ENCODE data around the gene IGFBP2. TPM values are rescaled to one million over a fixed set of nuclear protein-coding genes. Genes with fewer than 3 reads are reported as not detected.
A peak's percentile ranks its signal among the peaks of the same experiment; 100 is the strongest.
"Not testable (repeated sequence)": the region's sequence is repeated elsewhere in the genome, so short reads cannot be mapped to it uniquely, and the experiment has no call there.

IGFBP2 gene, protein sequence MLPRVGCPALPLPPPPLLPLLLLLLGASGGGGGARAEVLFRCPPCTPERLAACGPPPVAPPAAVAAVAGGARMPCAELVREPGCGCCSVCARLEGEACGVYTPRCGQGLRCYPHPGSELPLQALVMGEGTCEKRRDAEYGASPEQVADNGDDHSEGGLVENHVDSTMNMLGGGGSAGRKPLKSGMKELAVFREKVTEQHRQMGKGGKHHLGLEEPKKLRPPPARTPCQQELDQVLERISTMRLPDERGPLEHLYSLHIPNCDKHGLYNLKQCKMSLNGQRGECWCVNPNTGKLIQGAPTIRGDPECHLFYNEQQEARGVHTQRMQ
- under 1 TPM in 2 of 3 donors, not detected in 1; 0.66 to 0.70 TPM for polyA plus RNA-seq

DNA sequence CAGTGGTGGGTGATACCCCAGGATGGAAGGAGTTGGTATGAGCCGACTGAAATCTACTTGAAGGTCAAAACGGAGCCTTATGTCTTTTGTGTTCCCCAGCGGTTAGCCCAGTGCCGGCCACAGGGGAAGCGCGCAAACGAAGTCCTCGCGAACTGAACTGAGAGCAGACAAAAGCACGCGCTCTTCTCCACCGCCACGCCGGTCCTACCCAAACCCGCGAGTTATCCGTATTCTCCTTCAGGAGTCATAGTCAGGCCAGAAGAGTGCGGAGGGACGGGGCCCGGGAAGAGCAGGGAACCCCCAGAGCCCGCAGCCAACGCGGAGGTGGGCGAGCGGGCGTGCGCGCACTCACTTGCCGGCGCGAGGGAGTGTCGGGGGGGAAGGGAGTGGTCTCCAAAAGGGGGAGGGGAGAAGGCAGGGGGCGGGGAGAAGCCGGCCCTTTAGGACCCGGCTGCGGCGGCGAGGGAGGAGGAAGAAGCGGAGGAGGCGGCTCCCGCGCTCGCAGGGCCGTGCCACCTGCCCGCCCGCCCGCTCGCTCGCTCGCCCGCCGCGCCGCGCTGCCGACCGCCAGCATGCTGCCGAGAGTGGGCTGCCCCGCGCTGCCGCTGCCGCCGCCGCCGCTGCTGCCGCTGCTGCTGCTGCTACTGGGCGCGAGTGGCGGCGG, at the start of gene IGFBP2:
Gene IGFBP2 (plus strand): TSS at position 469 of the 664 bp plus-strand sequence. CDS start 104 bp downstream, at position 573.
- peaks cover 0 to 4% (median 4%) of the 10 kb centered on the region in 3 donors for H3K36me3 Mint-ChIP-seq
- DNase-seq, result peak; percentile 15 to 34 (median 29)
- peaks cover 0 to 6% (median 0%) of the 10 kb centered on the region in 6 donors for H3K9me3 Mint-ChIP-seq
- peaks cover 21 to 42% (median 25%) of the 10 kb centered on the region in 3 donors for H3K27me3 Mint-ChIP-seq (ENCODE audit: low read depth in 3 of 3)
- peaks cover 27 to 31% of the 10 kb centered on the region in 2 donors for H3K4me1 Mint-ChIP-seq
- peak within 1 kb of the TSS; percentile 83 to 91 (median 88) for H3K4me3 Mint-ChIP-seq
- peak within 1 kb of the TSS in 1 of 6 donors; percentile 77 for H3K27ac Mint-ChIP-seq

DNA sequence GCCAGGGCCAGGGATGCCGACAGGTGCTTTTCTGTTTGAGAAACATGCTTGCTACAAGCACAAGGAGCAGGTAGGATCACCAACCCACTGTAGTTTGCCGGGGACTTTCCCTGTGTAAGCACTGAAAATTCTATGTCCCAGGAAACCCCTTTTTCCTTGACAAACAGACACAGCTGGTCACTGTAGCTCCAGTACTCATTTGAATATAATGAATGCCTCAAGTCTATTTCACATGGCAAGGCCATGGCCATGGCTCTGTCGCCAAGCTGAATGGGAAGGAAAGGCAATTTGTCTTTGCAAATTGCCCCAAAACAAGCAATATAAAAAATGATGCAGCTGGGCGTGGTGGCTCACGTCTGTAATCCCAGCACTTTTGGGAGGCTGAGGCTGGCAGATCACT, 49.6 kb upstream of the IGFBP2 start:
- Mint-ChIP-seq H3K27me3 (ENCODE audit: low read depth in 3 of 3) (peaks cover 5 to 23% (median 6%) of the 10 kb centered on the region in 3 donors), H3K36me3 (peaks cover 0 to 3% (median 0%) of the 10 kb centered on the region in 3 donors), H3K4me3 (no peak overlapping the region), H3K4me1 (peaks cover 0 to 3% of the 10 kb centered on the region in 2 donors), H3K27ac (no peak overlapping the region), H3K9me3 (peaks cover 0 to 5% (median 0%) of the 10 kb centered on the region in 6 donors)
- no peak for DNase-seq

DNA sequence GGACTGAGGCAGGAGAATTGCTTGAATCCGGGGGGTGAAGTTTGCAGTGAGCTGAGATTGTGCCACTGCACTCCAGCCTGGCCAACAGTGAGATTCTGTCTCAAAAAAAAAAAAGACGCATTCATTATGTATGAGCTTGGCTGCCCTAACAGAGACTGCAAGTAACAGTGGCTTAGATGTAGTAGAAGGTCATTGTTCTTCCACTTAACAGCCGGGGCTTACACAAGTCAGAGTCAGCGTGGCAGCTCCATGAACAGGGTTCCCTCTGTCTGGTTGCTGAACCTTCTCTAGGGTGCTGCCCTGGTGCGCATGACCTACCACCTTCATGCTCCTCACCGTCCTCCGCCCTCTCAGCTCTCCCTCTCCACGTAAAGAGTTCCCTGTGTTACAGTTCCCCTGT, 49.1 kb upstream of the IGFBP2 start:
- Mint-ChIP-seq H3K36me3 (peaks cover 0 to 3% (median 0%) of the 10 kb centered on the region in 3 donors), H3K9me3 (peaks cover 0 to 5% (median 0%) of the 10 kb centered on the region in 6 donors), H3K4me3 (no peak overlapping the region), H3K27me3 (ENCODE audit: low read depth in 3 of 3) (peaks cover 5 to 25% (median 7%) of the 10 kb centered on the region in 3 donors), H3K27ac (no peak overlapping the region), H3K4me1 (no peaks in the 10 kb centered on the region)
- DNase-seq, result no peak

DNA sequence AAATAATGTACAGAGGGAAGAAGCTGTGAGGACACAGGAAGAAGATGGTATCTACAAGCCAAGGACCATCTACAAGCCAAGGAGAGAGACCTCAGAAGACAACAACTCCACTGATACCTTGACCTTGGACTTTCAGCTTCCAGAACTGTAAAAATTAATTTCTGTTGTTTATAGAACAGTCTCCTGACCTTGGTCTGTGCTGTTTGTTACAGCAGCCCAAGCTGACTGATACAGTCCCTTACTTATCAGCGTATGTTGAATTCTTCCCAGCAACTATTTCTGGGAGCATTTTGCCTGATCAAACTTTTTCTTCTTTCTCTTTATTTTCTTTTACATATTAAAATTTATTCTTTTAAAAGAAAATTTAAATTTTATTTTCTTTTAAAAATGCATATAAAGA, 47.8 kb upstream of the IGFBP2 start:
- Mint-ChIP-seq H3K27ac (no peak overlapping the region), H3K27me3 (ENCODE audit: low read depth in 3 of 3) (peaks cover 5 to 25% (median 7%) of the 10 kb centered on the region in 3 donors), H3K36me3 (peaks cover 0 to 3% (median 0%) of the 10 kb centered on the region in 3 donors), H3K9me3 (peaks cover 0 to 5% (median 0%) of the 10 kb centered on the region in 6 donors), H3K4me3 (no peak overlapping the region), H3K4me1 (no peaks in the 10 kb centered on the region)
- DNase-seq, result no peak

DNA sequence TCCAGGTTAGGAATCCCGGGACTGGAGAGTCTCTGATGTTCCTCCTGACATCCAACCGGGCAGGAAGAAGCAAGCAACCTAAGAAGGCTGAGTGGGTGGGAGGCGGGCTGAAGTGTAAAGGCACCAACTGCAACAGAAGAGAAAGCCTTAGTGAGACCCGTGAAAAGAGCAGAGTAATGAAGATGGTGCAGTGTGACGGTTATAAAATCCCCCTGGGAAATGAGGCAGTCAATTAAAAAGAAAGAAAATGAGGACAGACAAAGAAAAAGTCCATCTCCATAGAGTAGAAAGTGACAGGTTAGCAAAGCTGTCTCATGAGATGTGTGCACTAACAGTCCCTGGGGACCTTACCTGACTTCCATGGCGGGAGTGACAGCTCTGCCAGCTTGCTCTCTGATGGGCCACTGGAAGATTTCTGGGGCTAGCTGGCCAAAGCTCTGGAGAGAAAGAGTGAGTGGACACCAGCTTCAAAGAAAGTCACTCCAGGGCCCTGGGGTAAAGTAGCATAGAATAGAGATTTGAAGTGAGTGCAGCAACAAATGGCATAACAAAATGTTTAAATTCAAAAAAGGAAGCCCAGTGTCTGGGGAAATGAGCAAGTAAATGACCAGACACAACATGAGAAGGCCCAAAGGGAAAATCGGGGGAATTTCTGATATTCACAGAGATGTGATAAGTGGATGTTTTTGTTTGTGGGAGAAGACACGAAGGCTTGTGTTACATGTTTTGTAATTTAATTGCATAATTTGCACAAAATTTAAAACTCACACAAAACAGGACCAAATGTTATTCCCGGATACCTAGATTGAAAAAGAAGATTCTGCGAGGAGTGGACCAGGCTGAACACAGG, 44.1 kb upstream of the IGFBP2 start:
- Mint-ChIP-seq H3K27me3 (ENCODE audit: low read depth in 3 of 3) (peaks cover 2 to 10% (median 3%) of the 10 kb centered on the region in 3 donors), H3K27ac (peak overlapping the region in 2 of 6 donors; percentile 31), H3K4me1 (no peaks in the 10 kb centered on the region), H3K4me3 (no peak overlapping the region), H3K9me3 (peaks cover 0 to 5% (median 0%) of the 10 kb centered on the region in 6 donors), H3K36me3 (peaks cover 0 to 3% (median 0%) of the 10 kb centered on the region in 3 donors)
- DNase-seq, result no peak

DNA sequence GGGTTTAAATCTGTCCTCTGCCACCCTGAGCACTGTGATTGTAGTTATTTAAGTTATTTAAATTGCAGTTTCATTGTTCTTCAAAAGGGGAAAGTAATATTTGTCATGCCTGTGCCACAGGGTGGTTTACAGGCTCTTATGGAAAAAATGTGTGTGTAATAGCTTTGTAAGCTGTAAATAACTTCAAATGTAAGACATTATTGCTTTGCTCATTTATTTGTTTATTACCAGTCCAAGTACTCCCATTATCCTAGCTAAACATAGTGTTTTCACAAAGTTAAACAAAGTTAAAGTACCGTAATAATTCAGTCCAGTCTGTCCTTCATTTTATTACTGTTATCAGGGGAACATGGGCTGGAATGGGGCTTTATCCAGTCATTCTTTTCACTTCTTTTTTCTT, 43.4 kb upstream of the IGFBP2 start:
- Mint-ChIP-seq H3K36me3 (peaks cover 0 to 3% (median 0%) of the 10 kb centered on the region in 3 donors), H3K9me3 (peaks cover 0 to under 1% (median 0%) of the 10 kb centered on the region in 6 donors), H3K4me1 (no peaks in the 10 kb centered on the region), H3K27me3 (ENCODE audit: low read depth in 3 of 3) (peaks cover 2 to 7% (median 2%) of the 10 kb centered on the region in 3 donors), H3K27ac (no peak overlapping the region), H3K4me3 (no peak overlapping the region)
- no peak for DNase-seq

DNA sequence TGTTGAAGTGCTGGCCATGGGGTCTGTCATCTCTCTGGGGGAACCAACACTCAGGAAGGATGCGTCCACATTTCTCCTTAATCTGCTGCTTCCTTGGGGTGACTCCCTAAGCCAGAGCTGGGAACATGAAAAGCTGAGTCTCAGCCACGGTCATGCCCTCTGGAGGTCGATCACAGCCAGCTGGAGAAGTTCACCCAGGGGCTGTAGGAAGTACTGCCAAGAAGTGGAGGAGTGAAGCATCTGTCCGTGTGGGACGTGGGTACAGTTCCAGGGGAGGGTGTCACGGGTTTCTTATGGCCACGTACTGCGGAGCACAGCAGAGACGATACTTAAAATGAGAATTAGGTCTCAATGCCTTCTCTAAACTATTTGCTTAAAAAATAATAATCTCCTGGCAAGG, 42.4 kb upstream of the IGFBP2 start:
- H3K9me3 Mint-ChIP-seq, result no peaks in the 10 kb centered on the region

DNA sequence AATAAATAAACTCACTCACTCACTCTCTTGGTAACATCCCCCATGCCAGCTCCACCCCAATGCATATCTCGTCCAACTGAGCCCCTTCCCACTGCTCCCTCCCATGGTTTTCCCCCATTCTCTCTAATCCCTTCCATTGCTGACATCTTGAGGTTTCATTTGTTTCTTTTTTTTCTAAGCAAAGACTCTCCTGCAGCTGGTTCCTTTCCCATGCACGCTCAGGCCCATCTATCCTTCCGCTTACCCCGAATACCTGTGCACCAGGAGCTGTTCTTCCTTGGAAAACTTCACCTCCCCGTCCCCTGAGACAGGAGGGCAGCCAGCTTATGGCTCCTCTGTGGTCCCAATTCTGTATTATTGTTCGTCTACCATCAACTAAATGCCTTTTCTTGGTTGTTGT, 41.7 kb upstream of the IGFBP2 start:
- H3K27ac Mint-ChIP-seq, result no peak overlapping the region
- H3K9me3 Mint-ChIP-seq, result no peaks in the 10 kb centered on the region
- H3K4me1 Mint-ChIP-seq, result no peaks in the 10 kb centered on the region
- peaks cover 2 to 5% (median 3%) of the 10 kb centered on the region in 3 donors for H3K27me3 Mint-ChIP-seq (ENCODE audit: low read depth in 3 of 3)
- no peak overlapping the region for H3K4me3 Mint-ChIP-seq
- no peak for DNase-seq
- H3K36me3 Mint-ChIP-seq, result no peaks in the 10 kb centered on the region

More for the DNA sequence above, 42.4 kb upstream of the IGFBP2 start:
- Mint-ChIP-seq H3K27me3 (ENCODE audit: low read depth in 3 of 3) (peaks cover 2 to 7% (median 3%) of the 10 kb centered on the region in 3 donors), H3K27ac (no peak overlapping the region), H3K4me1 (no peaks in the 10 kb centered on the region), H3K36me3 (peaks cover 0 to 3% (median 0%) of the 10 kb centered on the region in 3 donors), H3K4me3 (no peak overlapping the region)
- no peak for DNase-seq

DNA sequence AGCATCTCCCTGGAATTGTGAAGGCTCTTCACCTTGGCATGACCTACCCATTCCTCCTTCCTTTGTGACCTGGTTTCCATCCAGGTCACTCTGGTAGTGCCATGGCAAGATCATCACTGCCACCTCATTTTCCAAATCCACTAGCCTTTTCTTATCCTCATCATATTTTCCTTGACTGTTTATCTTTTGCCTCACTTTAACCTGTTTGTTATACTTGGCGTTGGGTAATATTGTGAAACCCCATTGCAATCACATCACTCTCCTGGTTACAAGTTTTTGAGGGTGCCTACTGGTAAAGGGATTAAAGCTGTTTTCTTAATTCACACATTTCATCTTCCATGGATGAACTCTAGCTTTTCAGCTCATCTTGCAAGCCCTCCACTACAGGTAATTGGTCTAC, 39.1 kb upstream of the IGFBP2 start:
- Mint-ChIP-seq H3K27ac (no peak overlapping the region), H3K36me3 (no peaks in the 10 kb centered on the region), H3K4me3 (no peak overlapping the region), H3K27me3 (ENCODE audit: low read depth in 3 of 3) (peaks cover 0 to 4% (median 2%) of the 10 kb centered on the region in 3 donors), H3K4me1 (no peaks in the 10 kb centered on the region), H3K9me3 (no peaks in the 10 kb centered on the region)
- DNase-seq, result no peak

DNA sequence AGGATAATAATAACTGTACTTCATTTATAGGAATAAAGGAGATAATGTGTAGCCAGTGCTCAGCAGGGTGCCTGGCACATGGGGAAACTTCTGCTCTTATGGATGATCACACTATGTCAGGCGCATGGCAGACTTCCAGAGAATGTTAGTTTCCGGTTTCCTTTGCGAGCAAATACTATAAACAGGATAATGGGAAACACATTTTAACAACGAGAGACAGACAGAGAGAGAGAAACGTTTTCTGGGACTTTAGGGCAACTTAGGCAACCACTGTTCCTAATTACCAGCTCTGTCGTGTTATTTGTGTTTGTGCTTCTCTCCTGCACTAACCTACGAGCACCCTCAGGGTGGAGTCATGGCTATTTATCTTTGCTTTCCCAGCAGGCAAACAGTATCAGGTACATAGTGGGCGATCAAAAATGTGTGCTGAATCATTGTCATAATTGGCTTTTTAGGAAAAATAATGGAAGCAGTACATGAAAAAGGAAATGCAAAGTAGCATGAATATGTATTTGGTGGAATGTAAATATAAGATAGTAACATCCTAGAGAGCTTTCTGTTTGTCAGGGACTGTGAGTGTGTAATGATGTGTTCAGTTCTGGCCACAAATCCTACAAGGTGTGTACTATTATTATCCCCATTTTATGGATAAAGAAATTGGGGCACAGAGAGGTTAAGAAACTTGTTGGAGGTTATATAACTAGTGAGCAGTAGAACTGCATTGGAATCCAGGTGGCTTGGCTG, 36.8 kb upstream of the IGFBP2 start:
- no peaks in the 10 kb centered on the region for H3K36me3 Mint-ChIP-seq
- H3K27ac Mint-ChIP-seq, result no peak overlapping the region
- no peak for DNase-seq
- H3K4me1 Mint-ChIP-seq, result no peaks in the 10 kb centered on the region
- H3K9me3 Mint-ChIP-seq, result peaks cover 0 to 2% (median 0%) of the 10 kb centered on the region in 6 donors
- H3K4me3 Mint-ChIP-seq, result no peak overlapping the region
- peaks cover 0 to 6% (median 2%) of the 10 kb centered on the region in 3 donors for H3K27me3 Mint-ChIP-seq (ENCODE audit: low read depth in 3 of 3)

DNA sequence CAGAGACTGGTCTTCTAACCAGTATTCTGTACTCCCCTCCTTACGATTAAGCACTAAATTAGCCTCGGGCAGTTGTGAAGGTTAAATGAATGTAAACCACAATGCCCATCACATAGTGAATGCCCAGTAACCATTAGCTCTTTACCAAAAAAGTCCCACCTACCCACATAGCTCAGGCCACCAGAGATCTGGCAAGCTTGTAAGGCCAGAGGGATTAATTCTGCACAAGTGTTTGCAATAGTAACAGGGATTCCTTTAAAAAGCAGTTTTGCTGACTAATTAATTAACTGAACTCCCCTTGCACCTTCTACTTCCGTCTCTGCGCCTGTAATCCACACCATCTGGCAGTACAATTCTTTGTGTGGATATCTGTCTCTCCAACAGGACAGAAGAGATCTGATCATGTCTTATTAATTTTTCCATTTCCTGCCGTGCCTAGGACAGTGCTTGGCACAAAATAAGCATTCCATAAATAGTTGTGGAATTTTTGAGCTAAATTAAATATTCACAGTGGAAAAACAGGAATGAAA, 36.2 kb upstream of the IGFBP2 start:
- H3K4me3 Mint-ChIP-seq, result no peak overlapping the region
- no peak for DNase-seq
- H3K36me3 Mint-ChIP-seq, result no peaks in the 10 kb centered on the region
- no peak overlapping the region for H3K27ac Mint-ChIP-seq
- H3K4me1 Mint-ChIP-seq, result no peaks in the 10 kb centered on the region
- H3K9me3 Mint-ChIP-seq, result peaks cover 0 to 2% (median 0%) of the 10 kb centered on the region in 6 donors
- peaks cover 0 to 6% (median 2%) of the 10 kb centered on the region in 3 donors for H3K27me3 Mint-ChIP-seq (ENCODE audit: low read depth in 3 of 3)

DNA sequence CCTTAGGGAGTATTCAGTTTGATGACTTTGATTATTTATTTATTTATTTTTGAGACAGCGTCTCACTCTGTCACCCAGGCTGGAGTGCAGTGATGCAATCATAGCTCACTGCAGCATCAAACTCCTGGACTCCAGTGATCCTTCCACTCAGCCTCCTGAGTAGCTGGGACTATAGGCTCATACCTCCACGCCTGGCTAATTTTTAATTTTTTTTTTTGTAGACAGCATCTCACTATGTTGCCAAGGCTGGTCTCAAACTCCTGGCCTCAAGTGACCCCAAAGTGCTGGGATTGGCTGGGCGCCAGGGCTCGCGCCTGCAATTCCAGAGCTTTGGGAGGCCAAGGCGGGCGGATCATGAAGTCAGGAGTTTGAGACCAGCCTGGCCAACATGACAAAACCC, 35.4 kb upstream of the IGFBP2 start:
- not testable (repeated sequence) for H3K27me3 Mint-ChIP-seq (ENCODE audit: low read depth in 3 of 3); H3K36me3 Mint-ChIP-seq; H3K4me3 Mint-ChIP-seq; H3K27ac Mint-ChIP-seq; DNase-seq; H3K9me3 Mint-ChIP-seq; H3K4me1 Mint-ChIP-seq
